Esophagus squamous epithelium (tissue), 4 donors: ENCODE measurements around the gene CITED1.

ENCODE experiments used
- POLR2A ChIP-seq, 4 donors: fragments of 450-650 bp; IDR thresholded peaks; one replicate each; pipeline ENCODE4 v1.6.1; 2017; ENCODE audit warnings: antibody characterized with exemption in 4 of 4, mild to moderate bottlenecking in 4 of 4, moderate library complexity in 3 of 4
- TF ChIP-seq, protein P1 (sequence below), 6 experiments: fragments of 450-650 bp in 4 of 6; fragments of 200-600 bp in 2 of 6; sonication (generic) in 2 of 6; IDR thresholded peaks; one replicate each; pipeline ENCODE4 v1.5.1; 2016 to 2019; ENCODE audit warnings: antibody characterized with exemption in 6 of 6, mild to moderate bottlenecking in 4 of 6, moderate library complexity in 4 of 6

DNA sequence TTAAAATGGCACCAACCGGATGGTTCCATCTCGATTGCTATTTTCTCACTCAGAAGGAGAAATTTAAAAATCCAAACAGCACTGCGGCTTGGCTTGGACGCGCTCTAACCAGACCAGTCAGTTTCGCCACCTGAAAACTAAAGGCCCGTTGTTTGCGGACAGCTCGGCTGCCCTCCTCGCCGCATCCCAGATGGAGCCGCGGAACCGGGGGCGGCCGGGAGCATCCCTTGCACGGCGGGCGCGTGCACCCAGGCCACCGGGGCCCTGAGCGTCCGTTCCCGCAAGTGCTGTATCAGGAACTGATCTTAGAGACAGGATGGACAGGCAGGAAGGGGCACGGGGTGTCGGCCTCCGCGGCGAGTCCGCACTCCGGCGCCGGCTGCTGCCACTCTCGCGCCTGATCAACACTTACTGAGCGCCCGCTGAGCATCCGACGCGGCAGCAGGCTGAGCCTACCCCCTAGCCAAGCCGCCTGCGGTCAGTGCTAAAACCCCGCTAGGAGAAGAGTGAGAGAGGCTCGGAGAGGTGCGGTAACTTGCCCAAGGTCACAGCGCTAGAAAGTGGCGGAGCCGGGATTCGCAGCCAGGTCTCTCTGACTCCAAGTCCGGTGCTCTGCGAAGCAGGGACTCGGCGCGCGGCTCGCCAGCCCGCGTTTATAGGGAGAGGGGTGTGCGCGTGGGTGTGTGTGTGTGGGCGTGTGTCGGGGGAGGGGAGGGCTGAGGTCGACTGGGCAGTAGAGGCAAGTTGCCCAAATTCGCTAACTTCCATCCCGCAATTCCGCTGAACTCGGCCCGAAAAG is at the start of gene CITED1:
- TF ChIP-seq, protein P1, sequence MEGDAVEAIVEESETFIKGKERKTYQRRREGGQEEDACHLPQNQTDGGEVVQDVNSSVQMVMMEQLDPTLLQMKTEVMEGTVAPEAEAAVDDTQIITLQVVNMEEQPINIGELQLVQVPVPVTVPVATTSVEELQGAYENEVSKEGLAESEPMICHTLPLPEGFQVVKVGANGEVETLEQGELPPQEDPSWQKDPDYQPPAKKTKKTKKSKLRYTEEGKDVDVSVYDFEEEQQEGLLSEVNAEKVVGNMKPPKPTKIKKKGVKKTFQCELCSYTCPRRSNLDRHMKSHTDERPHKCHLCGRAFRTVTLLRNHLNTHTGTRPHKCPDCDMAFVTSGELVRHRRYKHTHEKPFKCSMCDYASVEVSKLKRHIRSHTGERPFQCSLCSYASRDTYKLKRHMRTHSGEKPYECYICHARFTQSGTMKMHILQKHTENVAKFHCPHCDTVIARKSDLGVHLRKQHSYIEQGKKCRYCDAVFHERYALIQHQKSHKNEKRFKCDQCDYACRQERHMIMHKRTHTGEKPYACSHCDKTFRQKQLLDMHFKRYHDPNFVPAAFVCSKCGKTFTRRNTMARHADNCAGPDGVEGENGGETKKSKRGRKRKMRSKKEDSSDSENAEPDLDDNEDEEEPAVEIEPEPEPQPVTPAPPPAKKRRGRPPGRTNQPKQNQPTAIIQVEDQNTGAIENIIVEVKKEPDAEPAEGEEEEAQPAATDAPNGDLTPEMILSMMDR (IDR thresholded peaks at IDR 0.05) = no peak
- TF ChIP-seq POLR2A (IDR thresholded peaks at IDR 0.05) = no peak
